ENCODE results near the gene SLC39A13.

SLC39A13 gene

GRCh38 chr11:47407746-47408590 lies at the start of gene SLC39A13:
SLC39A13 (plus strand) TSS chr11:47408590; CDS start chr11:47410095, 1,505 bp downstream.
- intact Hi-C loops (cut with DNase I): loop anchor here (2.0 to 5.0 kb wide), 3 partner anchors 33 to 144 kb away; partner anchors contain the start of gene CELF1
- DNase-seq: peak; percentile 86 to 99 (median 92)

GRCh38 chr11:47358731-47359051 lies 49.7 kb upstream of the SLC39A13 start:
- peak in 3 of 10 donors; percentile 47 to 75 (median 51) for DNase-seq
- intact Hi-C loops (cut with DNase I): loop anchor here (10.0 kb wide), 1 partner anchor 84 kb away; the partner anchor contains the start of gene MADD

- intact Hi-C loops (cut with DNase I): loop anchor here (10.0 kb wide), 1 partner anchor 84 kb away; the partner anchor contains the start of gene MADD
- peak in 3 of 10 donors; percentile 43 to 58 (median 55) for DNase-seq
These were observed 49.2 kb upstream of the SLC39A13 start for GRCh38 chr11:47359162-47359561.

- intact Hi-C loops (cut with DNase I): loop anchor here (10.0 kb wide), 1 partner anchor 85 kb away; the partner anchor contains the start of gene MADD
- DNase-seq: peak in 3 of 10 donors; percentile 46 to 80 (median 73)
These were observed 48.8 kb upstream of the SLC39A13 start for GRCh38 chr11:47359586-47359985.

- peak in 3 of 10 donors; percentile 45 to 50 (median 45) for DNase-seq
- intact Hi-C loops (cut with DNase I): no loop called here
These were observed 48.0 kb upstream of the SLC39A13 start for GRCh38 chr11:47360341-47360740.

- peak in 3 of 10 donors; percentile 36 to 63 (median 43) for DNase-seq
- intact Hi-C loops (cut with DNase I): no loop called here
These were observed 47.0 kb upstream of the SLC39A13 start for GRCh38 chr11:47361419-47361818.

- intact Hi-C loops (cut with DNase I): no loop called here
- DNase-seq: peak in 2 of 10 donors; percentile 5 to 9
These were observed 42.3 kb upstream of the SLC39A13 start for GRCh38 chr11:47366020-47366490.

GRCh38 chr11:47369676-47370075 lies 38.7 kb upstream of the SLC39A13 start:
- intact Hi-C loops (cut with DNase I): loop anchor here (5.0 kb wide), 2 partner anchors 83 to 483 kb away; no protein-coding TSS in a partner anchor
- peak in 1 of 10 donors; percentile 2 for DNase-seq

- peak in 2 of 10 donors; percentile 7 to 33 for DNase-seq
- intact Hi-C loops (cut with DNase I): loop anchor here (5.0 kb wide), 2 partner anchors 80 to 480 kb away; no protein-coding TSS in a partner anchor
These were observed 36.0 kb upstream of the SLC39A13 start for GRCh38 chr11:47372422-47372821.

GRCh38 chr11:47373876-47374719 lies 34.3 kb upstream of the SLC39A13 start:
- intact Hi-C loops (cut with DNase I): loop anchor here (2.0 to 5.0 kb wide), 3 partner anchors 35 to 478 kb away; partner anchors contain the start of gene SLC39A13
- peak; percentile 57 to 98 (median 80) for DNase-seq

GRCh38 chr11:47374720-47375019 lies 33.7 kb upstream of the SLC39A13 start:
- peak in 1 of 10 donors; percentile 29 for DNase-seq
- intact Hi-C loops (cut with DNase I): loop anchor here (2.0 to 5.0 kb wide), 3 partner anchors 34 to 478 kb away; partner anchors contain the start of gene SLC39A13

GRCh38 chr11:47375020-47375419 lies 33.4 kb upstream of the SLC39A13 start:
- peak in 2 of 10 donors; percentile 75 to 77 for DNase-seq
- intact Hi-C loops (cut with DNase I): loop anchor here (2.0 kb wide), 1 partner anchor 34 kb away; the partner anchor contains the start of gene SLC39A13

GRCh38 chr11:47375546-47376085 lies 32.8 kb upstream of the SLC39A13 start:
- peak in 2 of 10 donors; percentile 55 to 76 for DNase-seq
- intact Hi-C loops (cut with DNase I): loop anchor here (2.0 kb wide), 1 partner anchor 33 kb away; the partner anchor contains the start of gene SLC39A13

- DNase-seq: peak in 3 of 10 donors; percentile 27 to 71 (median 41)
- intact Hi-C loops (cut with DNase I): no loop called here
These were observed 32.3 kb upstream of the SLC39A13 start for GRCh38 chr11:47376107-47376524.

GRCh38 chr11:47376525-47377371 lies 31.6 kb upstream of the SLC39A13 start:
- intact Hi-C loops (cut with DNase I): no loop called here
- DNase-seq: peak in 3 of 10 donors; percentile 69 to 81 (median 79)

GRCh38 chr11:47377571-47378009 lies 30.8 kb upstream of the SLC39A13 start:
- intact Hi-C loops (cut with DNase I): no loop called here
- peak in 3 of 10 donors; percentile 55 to 81 (median 69) for DNase-seq

- intact Hi-C loops (cut with DNase I): no loop called here
- DNase-seq: peak in 5 of 10 donors; percentile 37 to 89 (median 77)
These were observed 30.2 kb upstream of the SLC39A13 start, which contains the start of gene SPI1 for GRCh38 chr11:47378010-47378835. SPI1 (minus strand) TSS chr11:47378547; CDS start chr11:47378353, 194 bp downstream.

- intact Hi-C loops (cut with DNase I): no loop called here
- DNase-seq: peak in 1 of 10 donors; percentile 55
These were observed 29.6 kb upstream of the SLC39A13 start for GRCh38 chr11:47378836-47379170.
